Cardiac fibroblast (primary cell): ENCODE results near the gene SMAD6.

Experiments
- DNase-seq, 2 donors: peaks; one replicate each; pipeline versions ENCODE4 v3.0.0 to v3.0.0-alpha.2; 2010; ENCODE audit warnings: low read depth in 2 of 2
- H3K4me3 ChIP-seq, 2 donors: replicated peaks in 1 of 2; 1 replicate in 1 of 2; 2 replicates in 1 of 2; pipeline ENCODE4 v1.5.1; 2011; ENCODE audit warnings: low read depth in 2 of 2, low read length in 2 of 2, mild to moderate bottlenecking in 2 of 2, moderate library complexity in 1 of 2
- CTCF ChIP-seq: IDR thresholded peaks from one replicate; pipeline ENCODE4 v1.5.1; 2011; ENCODE audit warnings: low read depth, mild to moderate bottlenecking, low read length, inconsistent platforms

SMAD6 gene

GRCh38 chr15:66738595-66738994 lies 36.6 kb downstream of the SMAD6 start:
- DNase-seq: no peak
- no peak for TF ChIP-seq CTCF
- no peak overlapping the region for H3K4me3 ChIP-seq

GRCh38 chr15:66739287-66739686 lies 37.3 kb downstream of the SMAD6 start:
- TF ChIP-seq CTCF: no peak
- no peak for DNase-seq
- H3K4me3 ChIP-seq: no peak overlapping the region

GRCh38 chr15:66740802-66741201 lies 38.8 kb downstream of the SMAD6 start:
- TF ChIP-seq CTCF: no peak
- peak in 1 of 2 donors; percentile 60 for DNase-seq

DNA sequence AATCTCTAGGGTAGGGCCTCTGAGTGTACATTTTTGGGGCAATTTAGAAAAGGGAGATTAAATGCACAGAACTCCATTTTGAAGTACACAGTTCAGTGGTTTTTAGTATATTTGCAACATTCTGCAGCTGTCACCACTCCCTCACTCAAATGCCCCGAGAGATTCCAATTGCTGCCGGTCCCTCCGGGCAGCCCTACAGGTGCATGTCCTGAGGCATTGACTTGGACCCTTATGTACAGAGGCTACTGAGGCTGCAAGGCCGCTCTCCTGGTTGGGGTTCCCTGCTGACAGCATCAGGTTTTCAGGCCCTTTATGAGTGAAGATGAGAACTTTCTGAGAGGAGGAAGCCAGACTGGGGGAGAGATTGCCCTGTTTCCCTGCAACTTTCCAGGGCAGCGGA lies 39.6 kb downstream of the SMAD6 start:
- DNase-seq: no peak
- TF ChIP-seq CTCF: no peak

More at GRCh38 chr15:66740802-66741201, 38.8 kb downstream of the SMAD6 start:
- H3K4me3 ChIP-seq: no peak overlapping the region

GRCh38 chr15:66742286-66742685 lies 40.2 kb downstream of the SMAD6 start:
- no peak for DNase-seq
- TF ChIP-seq CTCF: no peak
- no peak overlapping the region for H3K4me3 ChIP-seq

More for the DNA sequence above, 39.6 kb downstream of the SMAD6 start:
- H3K4me3 ChIP-seq: no peak overlapping the region

- H3K4me3 ChIP-seq: no peak overlapping the region
- TF ChIP-seq CTCF: no peak
- DNase-seq: no peak
Measured at GRCh38 chr15:66743204-66743603, 41.2 kb downstream of the SMAD6 start.

- peak; percentile 40 to 60 for DNase-seq
- H3K4me3 ChIP-seq: no peak overlapping the region
- no peak for TF ChIP-seq CTCF
Measured at GRCh38 chr15:66743703-66744536, 41.9 kb downstream of the SMAD6 start.
